Breast epithelium (tissue), 3 donors: ENCODE results near the gene FERMT3.

Source experiments
- CTCF ChIP-seq, 3 donors: fragments of 450-650 bp; IDR thresholded peaks; one replicate each; pipeline ENCODE4 v1.5.1; 2016 to 2017; ENCODE audit warnings: antibody characterized with exemption in 3 of 3, mild to moderate bottlenecking in 3 of 3, moderate library complexity in 3 of 3
- POLR2AphosphoS5 ChIP-seq, 3 donors: sonication (generic); formaldehyde crosslinking; IDR thresholded peaks; one replicate each; pipeline ENCODE4 v1.6.1; 2017; ENCODE audit warnings: antibody characterized with exemption in 3 of 3

GRCh38 chr11:64219755-64220154, 13.2 kb downstream of the FERMT3 start:
- no peak for TF ChIP-seq CTCF (IDR thresholded peaks at IDR 0.05)
- TF ChIP-seq POLR2AphosphoS5 (IDR thresholded peaks at IDR 0.05) = no peak
